ENCODE data around the gene GZMM.

GZMM gene

GRCh38 chr19:512547-513365, 31.1 kb upstream of the GZMM start:
- DNase-seq (ENCODE audit: low spot score): no peak

GRCh38 chr19:513368-514165, 30.3 kb upstream of the GZMM start:
- DNase-seq (ENCODE audit: low spot score): no peak

- DNase-seq (ENCODE audit: low spot score): no peak
These were observed 29.6 kb upstream of the GZMM start for GRCh38 chr19:514166-514663.

GRCh38 chr19:517721-518597, 25.9 kb upstream of the GZMM start:
- no peak for DNase-seq (ENCODE audit: low spot score)

- no peak for DNase-seq (ENCODE audit: low spot score)
These were observed 25.1 kb upstream of the GZMM start for GRCh38 chr19:518598-519231.

GRCh38 chr19:519449-519865, 24.4 kb upstream of the GZMM start:
- no peak for DNase-seq (ENCODE audit: low spot score)

- DNase-seq (ENCODE audit: low spot score): no peak
These were observed 21.1 kb upstream of the GZMM start for GRCh38 chr19:522726-523125.

GRCh38 chr19:524062-524674, 19.7 kb upstream of the GZMM start:
- DNase-seq (ENCODE audit: low spot score): peak; percentile 32

GRCh38 chr19:525029-525428, 18.8 kb upstream of the GZMM start:
- no peak for DNase-seq (ENCODE audit: low spot score)

- DNase-seq (ENCODE audit: low spot score): no peak
These were observed 17.9 kb upstream of the GZMM start for GRCh38 chr19:525857-526419.

GRCh38 chr19:530134-531008, 13.5 kb upstream of the GZMM start:
- DNase-seq (ENCODE audit: low spot score): no peak

GRCh38 chr19:531009-531752, 12.7 kb upstream of the GZMM start:
- DNase-seq (ENCODE audit: low spot score): peak; percentile 100

GRCh38 chr19:531753-532560, 11.9 kb upstream of the GZMM start, which contains the start of gene CDC34:
Gene CDC34, plus strand, starts transcription at chr19:531760. Its CDS starts 172 bp downstream, at chr19:531932.
- DNase-seq (ENCODE audit: low spot score): no peak

- DNase-seq (ENCODE audit: low spot score): peak; percentile 63
These were observed 11.1 kb upstream of the GZMM start for GRCh38 chr19:532561-533363.

GRCh38 chr19:533364-534058, 10.3 kb upstream of the GZMM start:
- no peak for DNase-seq (ENCODE audit: low spot score)

GRCh38 chr19:534088-534487, 9.8 kb upstream of the GZMM start:
- no peak for DNase-seq (ENCODE audit: low spot score)

All from AG08395 (cell line).